Neuron (in vitro differentiated cells): ENCODE data around the gene NOS2.
"Not testable (repeated sequence)": the region's sequence is repeated elsewhere in the genome, so short reads cannot be mapped to it uniquely, and the experiment has no call there.

Source experiments
- H2AFZ ChIP-seq: one replicate; pipeline ENCODE4 v1.6.1; 2013; ENCODE audit warnings: low read depth, mild to moderate bottlenecking, inconsistent platforms, low read length, moderate library complexity
- H3K27me3 ChIP-seq: one replicate; pipeline ENCODE4 v1.6.1; 2013; ENCODE audit warnings: low read length; ENCODE audit not compliant: insufficient read depth
- H3K36me3 ChIP-seq: one replicate; pipeline ENCODE4 v1.6.1; 2013; ENCODE audit warnings: low read length; ENCODE audit not compliant: insufficient read depth
- H3K4me1 ChIP-seq: one replicate; pipeline ENCODE4 v1.6.1; 2013; ENCODE audit warnings: low read length; ENCODE audit not compliant: insufficient read depth
- H3K4me3 ChIP-seq: 2 replicates; pipeline ENCODE4 v1.5.1; 2013; ENCODE audit warnings: mild to moderate bottlenecking, low read length, moderate library complexity
- H3K9me3 ChIP-seq: one replicate; pipeline ENCODE4 v1.6.1; 2013; ENCODE audit warnings: low read length

NOS2 gene

DNA sequence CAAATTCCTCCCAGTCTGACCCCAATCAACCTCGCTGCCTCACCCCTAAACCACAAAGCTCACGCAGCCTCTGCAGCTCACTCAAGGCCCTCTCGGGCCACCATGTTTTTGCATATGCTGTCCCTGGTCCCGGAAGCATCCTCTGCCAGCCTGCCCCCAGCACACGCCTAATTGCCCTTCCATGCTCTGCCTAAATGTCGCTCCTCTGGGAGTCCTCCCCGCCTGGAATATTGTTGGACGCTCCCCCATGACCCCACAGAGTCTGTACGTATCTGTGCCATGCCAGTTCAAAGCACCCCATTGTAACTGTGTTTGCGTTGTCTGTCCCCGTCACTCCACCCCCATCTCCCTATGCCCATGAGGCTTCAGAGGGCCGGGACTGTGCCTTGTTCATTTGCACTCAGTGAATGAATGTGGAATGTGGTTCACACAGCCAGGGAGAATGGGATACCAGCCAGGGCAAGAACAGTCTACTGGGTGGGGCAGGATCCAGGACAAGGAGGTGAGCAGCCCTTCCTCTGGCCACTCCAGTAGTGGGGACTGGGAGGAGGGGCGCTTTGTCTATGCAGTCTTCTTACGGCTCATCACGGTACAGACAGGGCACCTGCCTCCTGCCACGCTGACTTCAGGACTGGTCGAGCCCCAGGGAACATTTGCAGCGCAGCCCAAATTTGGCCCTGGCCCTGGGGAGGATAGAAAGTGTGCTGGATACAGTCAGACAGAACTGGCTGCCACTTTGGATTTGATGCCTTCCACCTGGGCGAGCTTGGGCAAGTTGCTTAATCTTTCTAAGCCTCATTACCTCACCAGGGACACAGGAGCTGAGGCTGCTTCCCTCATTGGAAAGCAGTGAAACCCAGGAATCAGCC is 48.5 kb downstream of the NOS2 start:
- H3K4me1 ChIP-seq: no peaks in the 10 kb centered on the region

DNA sequence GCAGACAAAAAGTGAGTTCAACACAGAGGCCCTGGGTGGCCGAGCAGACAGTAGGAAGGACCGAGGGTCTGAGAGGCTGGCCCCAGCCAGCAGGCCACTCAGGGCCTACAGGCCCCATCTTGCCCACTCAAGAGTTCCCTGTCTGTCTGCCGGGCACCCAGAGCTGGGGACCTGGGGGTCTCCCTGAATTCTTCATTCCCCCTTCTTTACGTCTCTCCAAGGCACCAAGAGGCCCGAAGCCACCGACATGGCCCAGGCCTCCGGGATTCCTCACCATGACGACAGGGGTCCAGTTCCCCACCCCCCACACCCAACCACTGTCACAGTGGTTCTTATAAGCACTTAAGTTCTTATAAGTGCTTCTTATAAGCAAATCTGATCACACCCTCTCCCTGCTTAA is 49.2 kb downstream of the NOS2 start:
- Histone ChIP-seq H3K4me1 (no peaks in the 10 kb centered on the region), H2AFZ (no peak overlapping the region), H3K36me3 (no peaks in the 10 kb centered on the region), H3K27me3 (no peaks in the 10 kb centered on the region), H3K4me3 (no peak overlapping the region), H3K9me3 (no peaks in the 10 kb centered on the region)

More for the DNA sequence above, 48.5 kb downstream of the NOS2 start:
- Histone ChIP-seq H2AFZ (no peak overlapping the region), H3K9me3 (no peaks in the 10 kb centered on the region), H3K4me3 (no peak overlapping the region), H3K27me3 (no peaks in the 10 kb centered on the region), H3K36me3 (no peaks in the 10 kb centered on the region)

DNA sequence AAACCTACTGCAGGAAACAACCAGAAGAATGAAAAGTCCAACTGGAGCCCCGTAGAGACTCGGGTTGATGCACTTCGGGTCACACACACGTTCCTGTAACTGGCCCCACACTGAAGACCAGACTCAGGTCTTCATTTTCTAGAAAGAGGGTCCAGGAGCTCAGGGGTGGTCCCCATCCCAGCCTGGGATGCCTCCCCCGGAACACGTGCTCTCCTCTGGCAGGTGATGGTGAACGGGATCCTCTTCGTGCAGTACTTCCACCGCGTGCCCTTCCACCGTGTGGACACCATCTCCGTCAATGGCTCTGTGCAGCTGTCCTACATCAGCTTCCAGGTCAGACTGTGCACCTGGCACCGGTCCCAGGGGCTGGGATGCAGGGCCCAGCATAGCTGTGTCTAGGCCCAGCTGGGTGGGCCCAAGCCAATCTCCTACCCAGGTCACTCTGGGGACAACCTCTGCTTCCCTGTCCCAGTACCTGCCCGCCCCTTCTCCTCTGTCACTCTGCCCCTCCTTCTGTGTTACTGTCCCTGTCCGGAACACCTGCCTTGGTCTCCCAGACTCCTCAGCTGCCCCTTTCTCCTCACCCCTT is 50.7 kb downstream of the NOS2 start:
- not testable (repeated sequence) for H3K36me3 ChIP-seq, H2AFZ ChIP-seq, H3K9me3 ChIP-seq, H3K4me1 ChIP-seq, H3K4me3 ChIP-seq, H3K27me3 ChIP-seq

DNA sequence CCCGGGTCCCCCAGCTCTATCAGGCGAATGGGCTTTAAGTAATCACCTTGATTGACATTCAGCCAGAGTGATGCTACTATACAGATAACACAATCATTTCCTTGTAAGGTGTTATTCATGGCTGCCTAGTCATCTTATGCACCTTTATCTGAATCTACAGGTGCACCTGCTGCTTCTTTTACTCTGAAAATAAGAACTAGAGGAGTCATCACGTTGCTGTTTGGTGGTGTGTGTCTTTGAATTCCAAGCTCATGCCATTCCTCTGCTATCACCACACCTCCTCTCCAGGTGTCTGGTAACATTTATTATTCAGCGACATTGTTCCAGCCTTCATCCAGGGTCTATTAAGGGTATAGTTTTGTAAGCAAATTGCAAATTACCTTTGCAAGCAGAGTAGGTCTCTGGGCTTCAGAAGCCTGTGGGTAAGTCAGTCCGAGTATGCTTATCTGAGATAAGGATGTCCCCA is 51.9 kb downstream of the NOS2 start:
- Histone ChIP-seq H3K4me3 (no peak overlapping the region), H3K4me1 (no peaks in the 10 kb centered on the region), H3K9me3 (no peaks in the 10 kb centered on the region), H2AFZ (no peak overlapping the region), H3K27me3 (no peaks in the 10 kb centered on the region), H3K36me3 (no peaks in the 10 kb centered on the region)

DNA sequence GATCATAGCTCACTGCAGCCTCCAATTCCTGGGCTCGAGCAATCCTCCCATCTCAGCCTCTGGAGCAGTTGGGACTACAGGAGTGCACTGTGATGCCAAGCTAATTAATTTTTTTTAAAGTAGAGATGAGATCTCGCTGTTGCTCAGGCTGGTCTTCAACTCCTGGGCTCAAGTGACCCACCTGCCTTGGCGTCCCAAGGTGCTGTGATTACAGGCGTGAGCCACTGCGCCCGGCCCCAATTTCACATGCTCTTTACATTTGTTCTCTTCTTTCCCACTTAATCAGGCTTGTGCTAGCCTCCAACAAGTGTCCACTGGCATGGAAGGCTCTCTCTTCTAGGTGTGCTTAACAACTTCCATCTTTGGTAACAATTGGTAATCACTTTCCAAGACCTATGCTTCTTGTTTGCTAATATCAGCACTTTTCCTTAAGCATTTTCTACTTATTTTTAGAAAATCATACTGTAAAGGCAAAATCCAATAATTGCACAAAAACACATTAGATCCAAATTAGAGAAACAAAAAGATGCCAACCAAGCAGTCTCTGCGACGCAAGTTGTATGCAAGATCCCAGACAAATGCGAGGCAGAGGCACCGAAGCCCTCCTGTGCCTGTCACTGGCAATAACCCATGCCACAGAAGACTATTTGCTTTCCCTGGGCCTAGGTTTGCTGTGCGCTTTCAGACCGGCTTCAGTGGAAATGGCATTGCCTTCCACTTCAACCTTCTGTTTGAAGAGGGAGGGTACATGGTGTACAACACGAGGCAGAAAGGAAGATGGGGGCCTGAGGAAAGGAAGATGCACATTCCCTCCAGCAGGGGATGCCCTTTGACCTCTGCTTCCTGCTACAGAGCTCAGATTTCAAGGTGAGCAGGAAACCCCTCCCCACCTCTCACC is 52.6 kb downstream of the NOS2 start:
- Histone ChIP-seq H3K4me3 (no peak overlapping the region), H2AFZ (no peak overlapping the region)

DNA sequence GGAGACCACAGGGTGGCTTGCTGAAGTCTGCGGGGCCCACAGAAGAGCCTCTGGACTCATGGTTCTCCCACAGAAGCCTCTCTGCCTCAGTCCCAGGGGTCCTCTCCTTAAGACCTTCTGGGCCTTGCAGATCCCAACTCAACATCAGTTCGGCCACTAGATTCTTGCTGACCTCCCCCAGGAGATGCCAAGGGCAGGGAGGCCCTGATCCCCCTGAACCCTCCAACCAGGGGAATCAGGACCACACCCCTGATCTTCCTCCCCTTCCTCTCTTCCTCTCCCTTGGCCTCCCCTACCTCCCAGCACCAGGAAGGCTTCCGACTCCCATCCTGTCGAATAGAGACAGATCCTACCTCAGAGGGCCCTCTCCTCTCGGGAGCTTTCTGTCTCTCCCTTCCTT is 53.4 kb downstream of the NOS2 start:
- Histone ChIP-seq H3K27me3 (no peaks in the 10 kb centered on the region), H3K36me3 (no peaks in the 10 kb centered on the region), H3K9me3 (no peaks in the 10 kb centered on the region), H3K4me3 (no peak overlapping the region), H2AFZ (no peak overlapping the region), H3K4me1 (no peaks in the 10 kb centered on the region)

More for the DNA sequence above, 52.6 kb downstream of the NOS2 start:
- Histone ChIP-seq H3K4me1 (no peaks in the 10 kb centered on the region), H3K36me3 (no peaks in the 10 kb centered on the region), H3K9me3 (no peaks in the 10 kb centered on the region), H3K27me3 (no peaks in the 10 kb centered on the region)

DNA sequence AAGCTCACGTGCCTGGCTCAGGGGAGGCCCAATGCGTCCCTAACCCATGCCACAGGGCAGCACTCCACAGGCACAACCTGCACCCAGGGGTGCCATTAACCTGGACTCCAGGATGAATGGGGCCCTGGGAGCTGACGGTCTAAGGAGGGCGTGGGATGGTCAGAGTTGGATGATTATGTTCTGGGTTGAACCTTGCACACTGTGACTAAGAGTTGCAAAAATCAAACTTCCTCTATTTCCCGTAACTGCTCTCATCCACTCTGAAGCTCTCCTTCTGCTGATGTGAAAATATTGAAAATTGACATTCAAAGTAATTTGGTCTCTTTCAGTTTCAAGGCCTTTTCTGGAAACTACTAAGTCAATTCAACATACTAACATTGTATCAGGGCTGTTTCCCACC is 54.0 kb downstream of the NOS2 start:
- H3K9me3 ChIP-seq, H3K36me3 ChIP-seq, H2AFZ ChIP-seq, H3K27me3 ChIP-seq, H3K4me3 ChIP-seq, H3K4me1 ChIP-seq: not testable (repeated sequence)

DNA sequence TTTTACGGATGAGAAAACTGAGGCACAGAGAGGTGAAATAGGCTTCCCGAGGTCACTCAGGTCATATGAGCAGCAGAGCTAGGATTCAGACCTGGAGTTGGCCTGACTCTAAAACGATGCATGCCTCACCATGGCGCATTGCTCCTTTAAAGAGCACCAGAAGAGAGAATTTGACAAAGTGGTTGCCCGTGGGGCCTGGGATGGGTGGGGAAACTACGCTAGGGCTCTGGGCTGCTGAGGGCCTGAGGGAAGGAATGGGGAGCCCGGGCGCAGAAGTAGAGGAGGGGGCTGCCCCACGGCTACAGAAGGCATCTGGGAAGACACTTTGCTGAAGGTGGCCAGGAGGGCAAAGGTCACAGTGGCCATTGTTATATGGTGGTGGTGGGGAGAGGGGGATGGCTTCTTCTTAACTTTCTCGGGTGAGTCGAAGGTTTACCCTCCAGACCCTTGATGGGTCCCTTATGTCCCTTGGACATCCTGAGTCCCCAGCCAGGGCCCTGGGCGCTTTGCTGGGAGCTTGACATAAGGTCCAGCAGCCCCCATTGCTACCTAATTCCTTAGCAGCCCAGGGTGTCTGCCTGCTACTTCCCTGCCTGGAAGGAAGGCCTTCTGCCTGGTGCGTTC is 55.0 kb downstream of the NOS2 start:
- H3K36me3 ChIP-seq, H3K4me1 ChIP-seq, H2AFZ ChIP-seq, H3K9me3 ChIP-seq, H3K27me3 ChIP-seq, H3K4me3 ChIP-seq: not testable (repeated sequence)

DNA sequence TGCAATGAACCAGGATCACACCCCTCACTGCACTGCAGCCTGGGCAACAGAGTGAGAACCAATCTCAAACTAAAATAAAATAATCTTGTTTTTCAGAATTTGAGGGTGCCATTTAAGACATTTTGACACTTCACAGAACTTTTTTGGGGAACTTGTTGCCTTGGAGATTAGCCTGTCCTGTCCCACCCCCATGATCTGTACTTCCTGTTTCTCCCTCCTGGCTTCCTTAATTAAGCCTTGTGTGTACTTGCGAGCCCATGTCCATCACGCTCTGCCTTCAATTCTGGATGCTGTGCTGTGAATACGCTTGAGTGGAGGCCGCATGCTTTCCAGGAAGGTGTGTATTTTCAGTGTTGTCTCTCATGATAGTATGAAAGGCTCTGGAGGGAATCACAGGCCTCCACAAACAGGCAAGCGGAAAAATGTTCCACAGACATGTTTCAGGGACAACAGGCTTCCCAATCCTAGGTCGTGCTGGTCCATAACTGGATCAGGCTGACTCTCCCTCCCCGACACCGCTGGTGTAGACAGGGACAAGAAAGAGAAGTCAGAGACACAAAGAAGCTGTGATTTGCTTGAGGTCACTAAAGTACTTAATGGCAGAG is 56.9 kb downstream of the NOS2 start:
- Histone ChIP-seq H2AFZ (no peak overlapping the region), H3K4me1 (no peaks in the 10 kb centered on the region), H3K36me3 (no peaks in the 10 kb centered on the region), H3K4me3 (no peak overlapping the region), H3K9me3 (no peaks in the 10 kb centered on the region), H3K27me3 (no peaks in the 10 kb centered on the region)

DNA sequence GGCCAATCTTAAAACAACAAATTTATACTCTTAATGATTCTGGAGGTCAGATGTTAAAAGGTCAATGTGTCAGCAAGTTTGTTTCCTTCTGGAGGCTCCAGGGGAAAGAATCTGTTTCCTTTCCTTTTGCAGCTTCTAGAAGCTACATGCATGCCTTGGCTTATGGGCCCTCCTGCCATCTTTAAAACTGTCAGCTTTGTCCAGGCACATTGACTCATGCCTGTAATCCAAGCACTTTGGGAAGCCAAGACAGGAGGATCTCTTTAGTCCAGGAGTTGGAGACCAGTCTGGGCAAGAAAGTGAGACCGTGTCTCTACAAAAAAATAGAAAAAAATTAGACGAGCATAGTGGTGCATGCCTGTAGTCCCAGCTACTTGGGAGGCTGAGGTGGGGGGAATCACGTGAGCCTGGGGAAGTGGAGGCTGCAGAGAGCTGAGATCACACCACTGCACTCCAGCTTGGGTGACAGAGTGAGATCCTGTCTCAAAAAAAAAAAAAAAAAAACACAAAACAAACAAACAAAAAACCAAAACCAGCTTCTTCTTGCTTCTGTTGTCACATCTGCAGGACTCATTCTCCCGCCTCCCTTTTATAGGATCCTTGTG is 58.3 kb downstream of the NOS2 start:
- Histone ChIP-seq H3K4me3 (no peak overlapping the region), H3K9me3 (no peaks in the 10 kb centered on the region), H3K4me1 (no peaks in the 10 kb centered on the region), H3K27me3 (no peaks in the 10 kb centered on the region), H3K36me3 (no peaks in the 10 kb centered on the region), H2AFZ (no peak overlapping the region)

DNA sequence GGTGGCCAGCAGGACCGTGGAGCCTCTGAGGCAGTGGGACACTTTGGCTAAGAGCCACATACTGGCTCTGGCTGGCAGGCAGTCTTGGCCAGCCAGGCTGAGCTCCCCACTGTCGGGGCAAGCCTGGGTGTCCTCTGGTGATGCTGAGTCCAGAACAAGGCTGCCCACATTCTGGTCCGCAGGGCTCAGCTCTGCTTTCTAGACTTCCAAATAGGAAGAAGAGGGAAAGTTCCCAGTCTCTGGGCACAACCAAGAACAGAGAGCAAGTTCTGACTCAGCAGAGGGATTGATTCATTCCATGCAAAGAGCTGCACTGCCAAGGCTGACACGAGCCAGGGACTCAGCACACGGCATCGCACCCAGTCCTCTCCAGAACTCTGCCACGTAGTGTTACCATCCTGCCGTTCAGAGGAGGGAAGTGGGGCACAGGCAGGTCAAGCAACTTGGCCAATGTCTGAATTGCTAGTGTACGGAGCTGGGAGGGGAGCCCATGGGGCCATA is 58.9 kb downstream of the NOS2 start:
- H3K4me1 ChIP-seq: no peaks in the 10 kb centered on the region
- no peaks in the 10 kb centered on the region for H3K9me3 ChIP-seq
- H2AFZ ChIP-seq: no peak overlapping the region
- H3K4me3 ChIP-seq: no peak overlapping the region
- H3K27me3 ChIP-seq: no peaks in the 10 kb centered on the region
- no peaks in the 10 kb centered on the region for H3K36me3 ChIP-seq

DNA sequence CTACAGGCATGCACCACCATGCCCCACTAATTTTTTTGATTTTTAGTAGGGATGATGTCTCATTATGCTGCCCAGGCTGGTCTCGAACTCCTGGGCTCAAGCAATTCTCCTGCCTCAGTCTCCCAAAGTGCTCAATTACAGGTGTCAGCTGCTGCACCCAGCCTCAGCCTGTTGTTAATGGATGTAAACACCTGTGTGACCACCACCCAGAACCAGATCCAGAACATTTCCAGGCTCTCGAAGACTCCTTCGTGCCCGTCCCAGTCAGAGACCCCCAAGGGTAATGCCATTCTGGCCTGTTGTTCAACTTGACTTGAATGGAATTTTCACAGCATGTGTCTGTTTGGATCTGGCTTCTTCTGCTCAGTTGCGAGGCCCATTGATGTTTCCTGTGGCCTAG is 59.8 kb downstream of the NOS2 start:
- H2AFZ ChIP-seq, H3K27me3 ChIP-seq, H3K4me1 ChIP-seq, H3K4me3 ChIP-seq, H3K9me3 ChIP-seq, H3K36me3 ChIP-seq: not testable (repeated sequence)
